HG03135 (cell line): ENCODE data around the gene PLPP7.
"Not testable (repeated sequence)": the region's sequence is repeated elsewhere in the genome, so short reads cannot be mapped to it uniquely, and the experiment has no call there.

Experiments
- ATAC-seq: cut with Tn5 transposase; IDR thresholded peaks from one replicate; pipeline ENCODE4 v1.9.1; 2021; ENCODE audit warnings: mild to moderate bottlenecking, moderate library complexity; ENCODE audit not compliant: unreplicated experiment

The PLPP7 gene

DNA sequence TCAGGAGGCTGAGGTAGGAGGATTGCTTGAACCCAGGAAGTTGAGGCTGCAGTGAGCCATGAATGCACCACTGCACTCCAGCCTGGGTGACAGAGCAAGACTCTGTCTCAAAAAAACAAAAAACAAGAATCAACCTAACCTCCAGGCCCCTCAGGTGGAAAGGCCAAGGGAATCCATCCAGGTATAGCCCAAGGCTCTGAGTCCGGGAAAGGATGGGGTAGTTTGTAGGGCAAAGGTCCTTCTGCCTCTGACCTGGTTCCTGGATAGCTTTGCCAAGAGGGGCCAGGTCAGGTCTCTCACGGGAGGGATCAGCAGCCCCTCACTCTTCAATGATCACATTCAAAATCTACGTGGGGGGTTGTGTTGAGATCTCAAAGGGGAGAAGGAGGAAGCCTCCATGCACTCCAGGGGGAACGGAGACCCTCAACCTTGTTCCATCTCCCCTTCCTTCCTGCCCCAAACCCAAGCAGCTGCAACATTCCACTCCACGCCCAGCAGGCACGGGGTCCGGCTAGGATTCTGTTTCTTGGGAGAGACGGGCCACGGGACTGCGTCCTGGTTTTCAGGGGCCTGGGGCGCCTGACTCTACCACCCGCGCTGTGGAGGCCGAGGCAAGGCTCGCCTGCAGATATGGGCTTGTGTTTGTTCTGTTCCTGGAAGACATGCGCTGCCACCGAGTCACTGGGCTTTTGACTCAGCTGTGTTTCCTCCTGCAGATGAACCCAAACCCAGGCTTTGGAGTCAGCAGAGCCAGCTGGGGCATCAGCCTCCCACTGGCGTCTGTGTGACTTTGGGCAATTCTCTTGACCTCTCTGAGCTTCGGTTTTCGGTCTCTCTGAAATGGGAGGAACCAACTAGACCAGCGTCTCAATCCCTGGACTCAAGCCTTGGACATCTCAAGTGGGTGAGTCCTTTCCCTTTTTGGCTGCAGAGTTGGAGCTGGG lies 35.5 kb downstream of the PLPP7 start:
- no peak for ATAC-seq

- no peak for ATAC-seq
Measured at GRCh38 chr9:131329241-131329641, 39.7 kb downstream of the PLPP7 start.

GRCh38 chr9:131330814-131331600 lies 41.5 kb downstream of the PLPP7 start:
- no peak for ATAC-seq

DNA sequence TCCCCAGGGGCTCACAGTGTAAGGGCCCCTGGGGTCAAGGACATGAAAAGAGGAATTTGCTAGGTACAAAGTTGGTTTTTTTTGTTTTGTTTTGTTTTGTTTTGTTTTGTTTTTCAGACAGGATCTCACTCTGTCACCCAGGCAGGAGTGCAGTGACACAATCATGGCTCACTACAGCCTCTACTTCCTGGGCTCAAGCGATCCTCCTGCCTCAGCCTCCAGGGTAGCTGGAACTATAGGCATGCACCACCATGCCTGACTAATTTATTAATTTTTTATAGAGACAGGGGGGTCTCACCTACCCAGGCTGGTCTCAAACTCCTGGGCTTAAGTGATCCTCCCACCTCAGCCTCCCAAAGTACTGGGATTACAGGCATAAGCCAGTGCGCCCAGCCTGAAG lies 42.5 kb downstream of the PLPP7 start:
- ATAC-seq = not testable (repeated sequence)

DNA sequence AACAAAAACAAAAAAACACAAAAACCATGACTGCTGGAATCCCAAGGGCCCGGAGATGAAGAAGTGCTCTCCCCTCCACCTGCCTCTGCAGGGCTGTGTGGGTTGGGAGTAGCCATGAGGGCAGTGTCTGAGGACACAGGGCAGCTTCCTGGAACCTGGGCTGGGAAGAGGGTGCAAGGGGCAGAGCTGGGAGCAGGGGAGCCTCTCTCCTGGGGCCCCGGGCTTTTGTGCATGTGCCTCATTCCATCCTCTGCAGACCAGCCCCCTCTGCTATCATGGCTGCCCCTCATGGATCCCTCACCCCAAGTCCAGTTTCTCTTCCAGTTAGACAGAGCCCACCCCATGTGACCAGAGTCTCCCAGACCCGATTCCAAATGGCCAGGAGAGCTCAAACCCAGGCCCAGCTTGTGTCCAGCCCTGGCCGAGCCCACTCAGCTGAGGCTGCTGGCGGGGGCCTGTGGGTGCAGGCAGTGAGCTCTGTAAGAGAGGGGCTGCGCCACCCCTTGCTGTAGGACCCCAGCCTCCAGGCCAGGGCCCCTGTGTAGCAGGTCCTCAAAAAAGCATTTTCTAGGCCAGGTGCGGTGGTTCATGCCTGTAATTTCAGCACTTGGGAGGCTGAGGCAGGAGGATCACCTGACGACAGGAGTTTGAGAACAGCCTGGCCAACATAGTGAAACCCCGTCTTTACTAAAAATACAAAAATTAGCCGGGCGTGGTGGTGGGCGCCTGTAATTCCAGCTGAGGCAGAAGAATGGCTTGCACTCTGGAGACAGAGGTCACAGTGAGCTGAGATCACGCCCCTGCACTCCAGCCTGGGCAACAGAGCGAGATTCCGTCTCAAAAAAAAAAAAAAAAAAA lies 44.5 kb downstream of the PLPP7 start:
- no peak for ATAC-seq

GRCh38 chr9:131334629-131335367 lies 45.3 kb downstream of the PLPP7 start:
- no peak for ATAC-seq

DNA sequence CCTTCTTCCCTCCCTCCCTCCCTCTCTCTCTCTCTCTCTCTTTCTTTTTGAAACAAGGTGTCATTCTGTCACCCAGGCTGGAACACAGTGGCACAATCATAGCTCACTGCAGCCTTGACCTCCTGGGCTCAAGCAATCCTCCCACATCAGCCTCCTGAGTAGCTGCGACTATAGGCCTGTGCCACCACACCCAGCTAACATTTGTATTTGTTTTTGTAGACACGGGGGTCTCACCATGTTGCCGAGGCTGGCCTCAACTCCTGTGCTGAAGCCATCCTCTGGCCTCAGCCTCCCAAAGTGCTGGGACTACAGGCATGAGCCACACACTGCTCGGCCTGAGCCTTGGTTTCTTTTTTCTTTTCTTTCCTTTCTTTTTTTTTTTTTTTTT lies 45.8 kb downstream of the PLPP7 start:
- ATAC-seq = no peak

- no peak for ATAC-seq
Measured at GRCh38 chr9:131337131-131337848, 47.8 kb downstream of the PLPP7 start.

DNA sequence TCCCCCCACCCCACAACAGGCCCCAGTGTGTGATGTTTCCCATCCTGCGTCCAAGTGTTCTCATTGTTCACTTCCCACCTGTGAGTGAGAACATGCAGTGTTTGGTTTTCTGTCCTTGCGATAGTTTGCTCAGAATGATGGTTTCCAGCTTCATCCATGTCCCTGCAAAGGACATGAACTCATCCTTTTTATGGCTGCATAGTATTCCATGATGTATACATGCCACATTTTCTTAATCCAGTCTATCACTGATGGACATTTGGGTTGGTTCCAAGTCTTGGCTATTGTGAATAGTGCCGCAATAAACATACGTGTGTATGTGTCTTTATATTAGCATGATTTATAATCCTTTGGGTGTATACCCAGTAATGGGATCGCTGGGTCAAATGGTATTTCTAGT lies 49.7 kb downstream of the PLPP7 start:
- not testable (repeated sequence) for ATAC-seq

GRCh38 chr9:131344931-131345535 lies 55.5 kb downstream of the PLPP7 start:
- not testable (repeated sequence) for ATAC-seq

GRCh38 chr9:131346559-131346958 lies 57.0 kb downstream of the PLPP7 start:
- no peak for ATAC-seq

GRCh38 chr9:131347376-131348020 lies 58.0 kb downstream of the PLPP7 start:
- ATAC-seq = no peak

DNA sequence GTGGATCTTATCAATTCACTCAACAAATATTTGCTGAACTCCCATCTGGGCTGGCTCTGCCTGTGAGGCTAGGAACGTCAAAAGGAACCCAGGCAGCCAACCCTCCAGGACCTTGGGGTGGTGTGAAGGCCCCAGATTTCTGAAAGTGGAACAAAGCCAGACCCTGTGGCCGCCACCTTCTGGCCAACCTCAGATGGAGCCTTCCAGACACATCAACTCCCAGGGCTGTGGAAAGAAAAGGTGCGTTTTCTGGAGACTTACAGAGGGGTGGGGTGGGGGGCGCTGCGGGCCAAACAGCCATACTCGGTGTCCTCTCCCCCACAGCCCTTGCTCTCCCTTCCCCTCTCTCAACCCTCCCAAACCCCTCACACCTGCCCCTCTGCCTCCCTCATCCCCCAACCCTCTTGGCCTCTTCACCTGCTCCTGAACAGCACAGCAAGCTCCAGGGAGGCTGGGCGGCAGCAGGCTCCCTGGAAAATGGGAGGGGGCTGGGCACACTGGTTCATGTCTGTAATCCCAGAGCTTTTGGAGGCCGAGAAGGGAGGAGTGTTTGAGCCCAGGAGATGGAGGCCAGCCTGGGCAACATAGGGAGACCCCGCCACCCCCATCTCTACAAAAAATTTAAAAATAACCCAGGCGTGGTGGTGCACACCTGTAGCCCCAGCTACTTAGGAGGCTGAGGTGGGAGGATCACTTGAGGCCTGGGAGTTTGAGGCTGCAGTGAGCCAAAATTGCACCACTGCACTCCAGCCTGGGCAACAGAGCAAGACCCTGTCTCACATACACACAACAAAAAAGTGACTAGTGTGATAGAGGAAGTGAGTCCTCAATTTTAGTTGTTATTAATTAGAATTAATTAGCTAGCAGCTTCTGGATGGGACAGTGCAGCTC lies 59.4 kb downstream of the PLPP7 start:
- no peak for ATAC-seq

DNA sequence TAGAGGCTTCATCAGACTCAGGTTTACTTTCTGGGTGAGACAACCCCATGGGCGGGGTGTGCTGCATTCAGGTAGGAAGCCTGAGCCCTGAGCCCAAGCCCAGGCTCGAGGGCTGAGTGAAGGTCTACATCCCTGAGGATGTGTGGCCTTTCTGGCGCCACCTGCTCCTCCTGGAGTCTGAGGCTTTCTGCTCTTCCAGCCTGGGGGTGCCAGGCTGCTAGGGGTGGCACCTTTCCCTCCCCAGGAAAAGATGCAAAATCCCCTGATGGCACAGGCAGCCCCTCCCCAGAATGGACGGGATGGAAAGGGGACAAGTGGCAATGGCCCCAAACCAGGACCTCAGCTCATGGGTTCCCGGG lies 60.0 kb downstream of the PLPP7 start:
- ATAC-seq = no peak

DNA sequence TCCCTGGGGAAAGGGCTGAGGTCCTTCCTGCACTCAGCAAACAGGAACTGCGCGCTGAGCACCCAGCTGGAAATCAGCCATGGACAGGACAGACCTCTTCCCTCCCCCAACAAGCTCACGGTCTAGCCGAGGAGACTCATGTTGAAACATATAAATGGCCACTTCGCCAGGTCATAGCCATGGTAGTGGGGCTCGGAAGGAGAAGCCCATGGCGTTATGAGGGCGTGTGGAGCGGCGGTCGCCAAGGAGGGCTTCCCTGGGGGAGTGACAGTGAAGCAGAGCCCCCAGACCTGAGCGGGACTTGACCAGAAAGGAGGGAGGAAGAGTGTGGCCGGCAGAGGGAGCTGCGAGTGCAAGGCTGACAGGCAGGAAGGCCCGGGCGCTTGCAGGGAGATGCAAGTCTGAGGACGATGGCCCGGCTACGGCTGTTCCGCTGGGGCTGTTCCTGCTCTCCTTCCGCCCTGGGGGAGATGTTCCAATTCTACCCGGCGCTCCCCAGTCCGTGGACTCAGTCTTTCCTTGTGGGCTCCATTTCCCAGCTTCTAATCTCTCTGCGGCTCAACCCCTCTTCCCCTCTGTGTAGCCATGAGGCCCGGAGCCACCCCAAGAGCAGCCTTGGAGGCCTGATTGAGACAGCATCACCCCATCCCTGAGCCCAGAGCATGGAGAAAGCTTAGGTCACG lies 60.5 kb downstream of the PLPP7 start:
- no peak for ATAC-seq

- ATAC-seq = not testable (repeated sequence)
Measured at GRCh38 chr9:131356479-131356878, 67.0 kb downstream of the PLPP7 start.

- ATAC-seq = no peak
Measured at GRCh38 chr9:131358556-131358955, 69.0 kb downstream of the PLPP7 start.
